HT1080 (cell line): ENCODE measurements around the gene TRIM49D1. TPM values are rescaled to one million over a fixed set of nuclear protein-coding genes. Genes with fewer than 3 reads are reported as not detected.
"Not testable (repeated sequence)": the region's sequence is repeated elsewhere in the genome, so short reads cannot be mapped to it uniquely, and the experiment has no call there.

Source experiments
- DNase-seq: peaks from one replicate; pipeline ENCODE4 v3.0.0-alpha.2; 2015; ENCODE audit warnings: low read depth
- polyA plus RNA-seq, 2 experiments: library from polyadenylated mRNA; depleted of rRNA; stranded (reverse); fragments of >200 nt; gene quantifications; 2 replicates each; pipeline ENCODE4 v1.2.3, GENCODE V29; 2015
- small RNA-seq: library from RNA; depleted of rRNA; stranded (forward); fragments of <200 nt; gene quantifications from one replicate; pipeline ENCODE3, GENCODE V24; 2014
- total RNA-seq: library from RNA; depleted of rRNA; stranded (reverse); fragments of >200 nt; shearing (Covaris generic); gene quantifications from 2 replicates; pipeline ENCODE4 v1.2.3, GENCODE V29; 2014; rRNA removed

The TRIM49D1 gene, protein sequence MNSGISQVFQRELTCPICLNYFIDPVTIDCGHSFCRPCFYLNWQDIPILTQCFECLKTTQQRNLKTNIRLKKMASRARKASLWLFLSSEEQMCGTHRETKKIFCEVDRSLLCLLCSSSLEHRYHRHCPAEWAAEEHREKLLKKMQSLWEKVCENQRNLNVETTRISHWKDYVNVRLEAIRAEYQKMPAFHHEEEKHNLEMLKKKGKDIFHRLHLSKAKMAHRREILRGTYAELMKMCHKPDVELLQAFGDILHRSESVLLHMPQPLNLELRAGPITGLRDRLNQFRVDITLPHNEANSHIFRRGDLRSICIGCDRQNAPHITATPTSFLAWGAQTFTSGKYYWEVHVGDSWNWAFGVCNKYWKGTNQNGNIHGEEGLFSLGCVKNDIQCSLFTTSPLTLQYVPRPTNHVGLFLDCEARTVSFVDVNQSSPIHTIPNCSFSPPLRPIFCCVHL
- not detected in 2 replicates for total RNA-seq
- polyA plus RNA-seq (2015; cell fraction: cytosol; rRNA removed) = not detected in 2 replicates
- polyA plus RNA-seq (2015; cell fraction: nucleus; rRNA removed) = 0.08 TPM in 1 of 2 replicates, not detected in the other

DNA sequence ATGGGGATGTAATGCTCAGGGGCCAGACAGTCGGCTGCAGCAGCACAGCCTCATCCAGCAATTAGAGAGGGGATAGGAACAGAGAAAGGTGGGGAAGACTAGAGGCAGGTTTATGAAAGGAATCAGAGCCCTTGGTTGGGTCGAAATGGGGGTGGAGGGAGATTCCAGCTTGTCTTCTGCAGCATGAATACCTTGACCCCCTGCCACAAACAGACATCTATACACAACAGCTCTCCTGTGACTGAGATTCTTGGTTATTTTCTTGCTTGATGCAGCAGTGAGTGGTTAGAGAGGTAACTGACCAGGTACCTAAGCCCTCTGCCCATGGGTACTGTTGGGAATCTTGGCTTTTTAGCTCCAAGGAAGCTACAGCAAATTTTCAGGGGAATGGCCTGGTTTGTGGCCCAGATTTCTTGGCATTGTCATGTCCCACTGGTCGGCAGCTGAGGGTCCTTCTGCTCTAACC lies at the start of gene TRIM49D1:
Gene TRIM49D1 (minus strand): TSS at position 51 of the 466 bp plus-strand sequence. CDS start 4,535 bp downstream, outside the sequence.
- no peak for DNase-seq

DNA sequence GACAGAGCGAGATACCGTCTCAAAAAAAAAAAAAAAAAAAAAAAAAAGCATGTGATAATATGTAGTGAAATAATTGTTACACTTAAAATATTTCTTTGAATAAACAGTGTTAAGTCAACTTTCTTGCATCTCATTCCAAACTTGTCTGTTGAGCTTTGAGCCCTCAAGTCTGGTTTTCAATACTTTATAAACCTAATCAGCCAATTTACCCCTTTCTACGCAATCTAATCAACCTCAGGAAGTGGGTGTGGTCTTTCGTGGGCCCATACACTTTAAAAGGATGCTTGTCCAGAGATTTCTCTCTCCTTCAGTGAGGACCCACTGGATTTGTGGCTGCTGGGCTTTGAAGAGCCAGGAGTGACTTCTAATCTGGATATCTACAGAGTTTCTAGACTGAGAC lies 43.7 kb upstream of the TRIM49D1 start, which contains the start of gene TRIM64:
Gene TRIM64 (plus strand): TSS at position 301 of the 400 bp plus-strand sequence. CDS start 2,467 bp downstream, outside the sequence.
- DNase-seq = not testable (repeated sequence)

DNA sequence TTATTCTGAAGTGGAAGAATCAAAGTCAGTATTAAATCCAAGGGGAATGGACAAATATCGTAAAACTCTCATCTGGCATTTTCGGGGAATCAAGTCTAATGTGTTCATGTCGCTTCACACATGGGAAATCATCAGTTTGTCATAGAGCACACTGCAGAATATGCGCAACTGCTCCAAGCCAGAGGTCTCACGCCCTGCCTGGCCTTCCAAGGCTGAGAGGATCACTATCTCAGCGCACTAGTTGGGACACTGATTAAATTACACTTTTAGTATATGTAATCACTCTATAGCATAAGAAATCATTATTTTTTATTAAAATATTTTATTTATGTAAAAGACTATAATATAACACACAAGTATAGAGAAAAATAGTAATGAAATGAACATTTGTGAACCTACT lies 38.8 kb upstream of the TRIM49D1 start:
- DNase-seq = not testable (repeated sequence)

DNA sequence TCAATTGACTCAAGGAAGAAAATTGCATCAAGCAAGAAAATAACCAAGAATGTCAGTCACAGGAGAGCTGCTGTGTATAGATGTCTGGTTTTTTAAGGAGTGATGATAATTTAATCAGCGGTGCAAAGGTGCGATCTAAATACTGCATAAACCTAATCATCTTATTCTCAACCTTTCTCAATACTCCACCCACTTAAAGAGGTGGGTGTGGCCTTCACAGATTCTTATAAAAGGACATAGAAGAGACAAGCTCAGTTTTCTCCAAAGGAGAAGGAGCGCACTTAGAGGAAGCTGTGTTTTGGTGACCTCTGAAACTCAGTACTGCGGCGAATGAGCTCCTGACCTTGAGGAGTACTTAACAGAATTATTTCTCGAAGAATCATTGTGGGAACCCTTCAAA lies 1.7 kb upstream of the TRIM49D1 start, which contains the start of gene TRIM49D2:
Gene TRIM49D2 (plus strand): TSS at position 301 of the 400 bp plus-strand sequence. CDS start 2,698 bp downstream, outside the sequence.
- not testable (repeated sequence) for DNase-seq

DNA sequence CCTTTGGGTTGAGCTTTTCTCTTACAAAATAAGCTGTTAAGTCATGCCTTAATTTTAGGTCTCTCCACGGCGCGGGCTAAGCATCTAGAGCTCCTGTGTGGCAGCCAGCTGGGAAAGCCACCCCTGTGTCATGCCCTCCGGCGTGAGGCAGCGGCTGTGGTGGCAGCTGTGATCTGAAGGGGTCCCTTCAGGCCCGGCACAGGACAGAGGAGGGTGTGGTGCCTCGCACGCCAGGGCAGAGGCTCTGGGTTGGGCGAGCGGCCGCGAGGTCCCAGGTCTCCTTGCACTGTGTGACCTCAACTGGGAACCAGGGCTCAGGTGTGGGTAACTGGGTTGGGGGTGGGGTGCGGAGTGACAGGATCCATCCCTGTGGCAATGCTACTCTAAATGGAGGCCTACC lies 21.2 kb downstream of the TRIM49D1 start:
- DNase-seq = not testable (repeated sequence)

DNA sequence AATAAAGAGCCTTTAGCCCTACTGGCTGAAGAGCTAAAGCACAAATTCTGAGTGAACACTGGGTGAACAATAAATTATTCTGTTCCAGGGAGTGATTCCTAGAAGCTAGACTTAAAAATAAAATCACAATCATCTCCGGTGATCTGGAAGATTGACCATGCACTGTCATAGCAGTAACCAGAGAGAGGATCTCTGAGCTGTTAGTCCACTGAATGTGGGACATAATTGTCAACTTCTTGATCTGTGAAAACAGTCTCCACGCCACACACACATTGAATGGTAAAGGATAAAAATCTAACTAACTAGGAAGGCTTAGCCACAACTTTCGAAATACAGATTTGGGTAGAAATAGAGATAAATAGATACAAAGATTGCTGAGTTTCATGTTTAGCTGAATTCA lies 28.8 kb downstream of the TRIM49D1 start:
- not testable (repeated sequence) for DNase-seq

DNA sequence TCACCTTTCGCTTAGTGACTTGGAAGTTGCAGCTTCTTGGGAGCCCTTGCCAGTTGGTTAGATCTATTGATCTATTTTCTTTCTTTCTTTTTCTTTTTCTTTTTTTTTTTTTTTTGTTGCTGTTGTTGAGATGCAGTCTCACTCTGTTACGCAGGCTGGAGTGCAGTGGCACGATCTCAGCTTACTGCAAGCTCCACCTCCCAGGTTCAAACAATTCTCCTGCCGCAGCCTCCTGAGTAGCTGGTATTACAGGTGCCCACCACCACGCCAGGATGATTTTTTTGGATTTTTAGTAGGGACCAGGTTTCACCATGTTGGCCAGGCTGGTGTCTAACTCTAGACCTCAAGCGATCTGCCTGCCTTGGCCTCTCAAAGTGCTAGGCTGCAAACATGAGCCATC lies 44.5 kb downstream of the TRIM49D1 start:
- not testable (repeated sequence) for DNase-seq

DNA sequence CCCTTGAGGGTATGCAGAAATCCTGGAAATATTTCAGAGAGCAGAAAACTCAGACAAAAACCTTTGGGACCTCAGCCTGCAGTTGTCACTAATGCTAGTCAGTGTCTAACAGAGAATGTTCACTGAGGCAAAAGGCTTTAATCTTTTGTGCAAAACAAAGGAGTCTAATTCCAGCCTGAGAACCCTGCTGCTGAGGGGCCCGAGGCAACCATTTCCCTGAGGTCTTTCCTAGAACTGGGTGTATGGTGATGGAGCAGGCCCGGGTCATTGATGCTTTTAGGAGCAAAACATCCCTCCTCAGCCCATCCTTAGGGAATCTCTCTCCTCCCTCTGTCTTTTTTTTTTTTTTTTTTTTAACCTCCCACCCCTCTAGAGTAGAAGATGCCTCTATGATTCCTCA lies 49.5 kb downstream of the TRIM49D1 start:
- DNase-seq = not testable (repeated sequence)

DNA sequence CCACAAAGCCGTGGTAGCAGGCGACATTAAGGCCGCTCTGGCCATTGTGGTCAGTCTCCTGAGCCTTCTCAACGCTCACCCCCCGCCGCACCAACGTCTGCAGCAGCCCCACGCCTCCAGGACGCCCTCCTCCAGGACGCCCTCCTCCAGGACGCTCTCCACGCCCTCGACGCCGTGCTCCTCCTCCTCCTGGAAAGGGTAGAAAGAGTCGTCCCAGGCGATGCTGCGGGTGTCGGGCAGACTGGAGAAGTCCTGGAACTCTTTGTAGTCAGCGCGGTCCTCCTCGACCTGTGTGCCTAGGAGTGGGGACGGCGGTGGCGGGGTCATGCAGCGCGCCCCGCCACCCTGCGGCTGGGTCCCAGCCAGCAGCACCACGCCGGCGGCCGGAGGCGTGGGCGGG lies 56.8 kb downstream of the TRIM49D1 start:
- DNase-seq = not testable (repeated sequence)

DNA sequence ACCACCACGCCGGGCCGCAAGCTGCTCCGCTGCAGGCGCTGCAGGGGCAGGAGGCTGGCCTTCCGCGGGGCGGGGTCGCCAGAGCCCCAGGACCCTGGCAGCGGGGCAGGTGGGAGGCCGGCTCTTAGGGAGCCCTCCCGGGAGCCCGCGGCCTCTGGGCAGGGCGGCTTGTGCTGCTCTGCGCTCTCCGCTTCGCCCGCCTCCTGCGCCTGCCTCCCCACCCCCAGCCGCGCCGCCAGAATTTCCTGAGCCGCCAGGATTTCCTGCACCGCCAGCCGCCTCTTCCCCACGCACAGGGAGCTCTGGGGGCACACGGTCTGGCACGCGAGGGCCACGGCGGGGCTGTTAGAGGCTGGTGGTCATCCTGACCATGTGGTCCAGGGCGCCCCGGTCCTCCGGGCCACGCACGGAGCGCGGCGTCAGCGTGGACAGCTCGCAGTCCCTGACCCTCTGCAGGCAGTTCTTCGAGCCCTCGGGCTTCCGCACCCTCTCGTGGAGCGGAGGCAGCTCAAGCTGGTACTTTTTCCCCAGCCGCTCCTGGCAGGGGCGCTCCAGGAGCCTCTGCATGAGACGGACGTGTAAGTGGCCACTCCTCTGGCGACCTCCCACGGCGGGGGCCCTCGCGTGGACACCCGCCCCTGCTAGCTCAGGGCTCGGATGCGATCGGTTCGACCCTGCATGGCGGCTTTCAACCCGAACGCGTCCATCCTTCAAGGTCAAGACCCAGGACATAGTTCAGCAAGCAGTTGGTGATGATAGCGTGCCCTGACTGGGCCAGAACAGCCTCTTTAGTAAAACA lies 57.9 kb downstream of the TRIM49D1 start:
- not testable (repeated sequence) for DNase-seq

Small RNA genes within 50 kb of the gene (small RNA-seq; reads per million reads assigned to genes)
- not detected for gene AP004607.1

Other genes with a start within 250 kb of the TRIM49D1 start
- gene TRIM77, start 211.9 kb downstream of the TRIM49D1 start, total RNA-seq = not detected in 2 replicates
- not detected in 2 replicates for gene TRIM49, start 113.7 kb downstream of the TRIM49D1 start, total RNA-seq
- not detected in 2 replicates for gene TRIM64B, start 43.8 kb downstream of the TRIM49D1 start, total RNA-seq
- not detected in 2 replicates for gene TRIM49D2, start 1.8 kb upstream of the TRIM49D1 start, total RNA-seq
- gene TRIM64, start 43.8 kb upstream of the TRIM49D1 start, total RNA-seq = not detected in 2 replicates
- not detected in 2 replicates for gene TRIM49C, start 108.9 kb upstream of the TRIM49D1 start, total RNA-seq
- not detected in 2 replicates for gene UBTFL1, start 163.7 kb upstream of the TRIM49D1 start, total RNA-seq
- 0.73 and 1.3 TPM in 2 replicates for gene NAALAD2, start 212.4 kb upstream of the TRIM49D1 start, total RNA-seq